G401.6 (cell line): ENCODE results near the gene SF3A2.
A peak's percentile ranks its signal among the peaks of the same experiment; 100 is the strongest.

Source experiments
- FAIRE-seq: peaks from 2 replicates; lab custom pipeline; 2012; peaks lifted over from hg19 to GRCh38; lab: Jason Lieb, UNC

SF3A2 gene

GRCh38 chr19:2253106-2254063 is 16.8 kb downstream of the SF3A2 start:
- no peak for FAIRE-seq

GRCh38 chr19:2254064-2254872 is 17.6 kb downstream of the SF3A2 start:
- FAIRE-seq = no peak

- no peak for FAIRE-seq
Observed at GRCh38 chr19:2255112-2255845, 18.7 kb downstream of the SF3A2 start.

GRCh38 chr19:2255982-2256685 is 19.5 kb downstream of the SF3A2 start, which contains the start of gene JSRP1:
Gene JSRP1 (minus strand): TSS chr19:2256417. CDS start chr19:2255314, 1,103 bp downstream.
- no peak for FAIRE-seq

- no peak for FAIRE-seq
Observed at GRCh38 chr19:2259336-2259735, 22.7 kb downstream of the SF3A2 start.

GRCh38 chr19:2260341-2260805 is 23.7 kb downstream of the SF3A2 start:
- FAIRE-seq = no peak

GRCh38 chr19:2261438-2262172 is 25.0 kb downstream of the SF3A2 start:
- FAIRE-seq = no peak

GRCh38 chr19:2266183-2266993 is 29.8 kb downstream of the SF3A2 start:
- FAIRE-seq = no peak

GRCh38 chr19:2268480-2268830 is 31.8 kb downstream of the SF3A2 start:
- FAIRE-seq = no peak

GRCh38 chr19:2268861-2269243 is 32.2 kb downstream of the SF3A2 start:
- FAIRE-seq = peak; percentile 46

GRCh38 chr19:2269244-2270156 is 32.9 kb downstream of the SF3A2 start:
- FAIRE-seq = peak; percentile 80

- no peak for FAIRE-seq
Observed at GRCh38 chr19:2270157-2270422, 33.5 kb downstream of the SF3A2 start.

- no peak for FAIRE-seq
Observed at GRCh38 chr19:2270423-2271233, 34.0 kb downstream of the SF3A2 start.

- no peak for FAIRE-seq
Observed at GRCh38 chr19:2271234-2272103, 34.8 kb downstream of the SF3A2 start.

GRCh38 chr19:2273356-2274184 is 36.9 kb downstream of the SF3A2 start:
- FAIRE-seq = peak; percentile 60

- no peak for FAIRE-seq
Observed at GRCh38 chr19:2274185-2274711, 37.6 kb downstream of the SF3A2 start.
